ENCODE results near the gene PLA2R1. TPM values are rescaled to one million over a fixed set of nuclear protein-coding genes. Genes with fewer than 3 reads are reported as not detected.

The PLA2R1 gene
- total RNA-seq, 1 donor from 2014 or later, result 0.34 TPM

GRCh38 chr2:160010361-160011145 lies 51.9 kb downstream of the PLA2R1 start:
- TF ChIP-seq CTCF (IDR thresholded peaks at IDR 0.05; ENCODE audit: partially characterized antibody, unreplicated experiment), result no peak
- H3K4me1 Mint-ChIP-seq (ENCODE audit: low read depth, unreplicated experiment), result peaks cover 15% of the 10 kb centered on the region
- peaks cover 5% of the 10 kb centered on the region for H3K36me3 Mint-ChIP-seq (ENCODE audit: unreplicated experiment)
- H3K4me3 Mint-ChIP-seq (ENCODE audit: unreplicated experiment), result no peak overlapping the region
- no peak for DNase-seq
- no peaks in the 10 kb centered on the region for H3K9me3 Mint-ChIP-seq (ENCODE audit: unreplicated experiment)
- H3K27ac Mint-ChIP-seq (ENCODE audit: unreplicated experiment), result peak overlapping the region; percentile 71
- peaks cover 2% of the 10 kb centered on the region for H3K27me3 Mint-ChIP-seq (ENCODE audit: unreplicated experiment)

GRCh38 chr2:160007111-160007510 lies 55.3 kb downstream of the PLA2R1 start:
- Mint-ChIP-seq H3K36me3 (ENCODE audit: unreplicated experiment) (peaks cover 5% of the 10 kb centered on the region), H3K4me3 (ENCODE audit: unreplicated experiment) (no peak overlapping the region), H3K27me3 (ENCODE audit: unreplicated experiment) (peaks cover 2% of the 10 kb centered on the region), H3K9me3 (ENCODE audit: unreplicated experiment) (no peaks in the 10 kb centered on the region), H3K4me1 (ENCODE audit: low read depth, unreplicated experiment) (peaks cover 13% of the 10 kb centered on the region), H3K27ac (ENCODE audit: unreplicated experiment) (no peak overlapping the region)
- no peak for TF ChIP-seq CTCF (IDR thresholded peaks at IDR 0.05; ENCODE audit: partially characterized antibody, unreplicated experiment)
- DNase-seq, result no peak

DNA sequence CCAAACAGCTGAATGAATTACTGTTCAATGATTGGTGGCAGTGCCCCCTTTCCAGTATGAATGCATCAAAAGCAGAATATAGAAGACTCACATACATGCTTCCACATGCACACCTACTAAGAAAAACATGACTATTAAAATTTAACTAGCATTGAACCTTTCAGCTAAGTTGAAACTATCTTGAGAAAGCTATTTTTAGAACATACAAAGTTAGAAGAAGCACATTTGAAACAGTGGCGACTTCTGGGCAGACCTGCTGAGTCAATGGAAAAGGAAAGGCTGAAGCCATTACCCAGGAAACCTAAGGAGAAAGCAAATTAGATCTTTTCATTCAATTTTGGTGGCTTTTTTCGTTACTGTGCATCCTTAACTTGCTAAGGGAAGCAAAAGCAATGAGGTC lies 55.9 kb downstream of the PLA2R1 start:
- TF ChIP-seq CTCF (IDR thresholded peaks at IDR 0.05; ENCODE audit: partially characterized antibody, unreplicated experiment), result no peak
- no peaks in the 10 kb centered on the region for H3K9me3 Mint-ChIP-seq (ENCODE audit: unreplicated experiment)
- DNase-seq, result no peak
- peaks cover 11% of the 10 kb centered on the region for H3K4me1 Mint-ChIP-seq (ENCODE audit: low read depth, unreplicated experiment)
- peaks cover 2% of the 10 kb centered on the region for H3K27me3 Mint-ChIP-seq (ENCODE audit: unreplicated experiment)
- H3K36me3 Mint-ChIP-seq (ENCODE audit: unreplicated experiment), result peaks cover 5% of the 10 kb centered on the region
- H3K27ac Mint-ChIP-seq (ENCODE audit: unreplicated experiment), result no peak overlapping the region
- H3K4me3 Mint-ChIP-seq (ENCODE audit: unreplicated experiment), result no peak overlapping the region

DNA sequence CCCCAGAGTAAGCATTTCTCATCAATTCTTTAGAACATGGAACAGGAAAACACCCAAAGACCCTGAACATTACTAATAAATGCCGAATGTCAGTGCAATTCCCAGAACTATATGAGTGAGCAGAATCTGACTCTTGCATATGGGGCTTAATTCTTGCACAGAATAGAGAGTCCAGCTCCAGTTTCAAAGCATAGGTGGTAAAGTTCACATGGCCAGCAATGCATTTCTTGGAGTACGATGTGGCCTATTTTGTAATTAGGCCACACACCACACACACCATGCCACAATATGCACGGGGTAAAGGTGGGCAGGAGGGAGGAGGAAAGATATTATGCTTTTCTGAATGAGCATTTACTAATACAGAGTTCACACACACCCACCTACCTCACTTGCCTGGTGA lies 56.5 kb downstream of the PLA2R1 start:
- Mint-ChIP-seq H3K4me1 (ENCODE audit: low read depth, unreplicated experiment) (peaks cover 7% of the 10 kb centered on the region), H3K36me3 (ENCODE audit: unreplicated experiment) (peaks cover 5% of the 10 kb centered on the region), H3K27ac (ENCODE audit: unreplicated experiment) (no peak overlapping the region), H3K27me3 (ENCODE audit: unreplicated experiment) (peaks cover 2% of the 10 kb centered on the region), H3K4me3 (ENCODE audit: unreplicated experiment) (no peak overlapping the region), H3K9me3 (ENCODE audit: unreplicated experiment) (no peaks in the 10 kb centered on the region)
- TF ChIP-seq CTCF (IDR thresholded peaks at IDR 0.05; ENCODE audit: partially characterized antibody, unreplicated experiment), result no peak
- no peak for DNase-seq

DNA sequence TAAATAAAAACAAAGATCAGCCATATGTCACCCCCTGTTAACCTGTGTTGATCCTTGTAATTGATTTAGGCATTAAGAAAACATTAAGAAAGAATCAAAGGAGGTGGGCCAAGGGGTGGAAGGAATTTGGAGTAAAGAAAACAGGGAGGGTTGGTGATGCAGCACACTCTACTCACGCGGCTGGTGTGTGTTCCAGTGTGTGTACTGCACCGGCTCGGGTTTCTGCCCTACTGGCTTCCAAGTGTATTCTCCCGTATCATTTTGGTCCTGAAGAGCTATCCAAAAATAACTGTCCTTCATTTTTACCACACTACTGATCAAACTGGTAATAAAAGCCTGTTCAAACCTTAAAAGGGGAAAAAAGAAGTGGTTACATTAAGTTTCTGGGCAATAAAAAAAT lies 56.9 kb downstream of the PLA2R1 start:
- peaks cover 5% of the 10 kb centered on the region for H3K36me3 Mint-ChIP-seq (ENCODE audit: unreplicated experiment)
- no peaks in the 10 kb centered on the region for H3K9me3 Mint-ChIP-seq (ENCODE audit: unreplicated experiment)
- DNase-seq, result no peak
- peaks cover 3% of the 10 kb centered on the region for H3K4me1 Mint-ChIP-seq (ENCODE audit: low read depth, unreplicated experiment)
- TF ChIP-seq CTCF (IDR thresholded peaks at IDR 0.05; ENCODE audit: partially characterized antibody, unreplicated experiment), result no peak
- no peak overlapping the region for H3K27ac Mint-ChIP-seq (ENCODE audit: unreplicated experiment)
- H3K27me3 Mint-ChIP-seq (ENCODE audit: unreplicated experiment), result no peaks in the 10 kb centered on the region
- H3K4me3 Mint-ChIP-seq (ENCODE audit: unreplicated experiment), result no peak overlapping the region
